Activated naive CD4-positive, alpha-beta T cell treated with anti-CD3 and anti-CD28 coated beads, Interleukin-2, amount 10 ng/mL, durations not matched to agents 7 days and 5 days (primary cell): ENCODE data around the gene RNLS.
A peak's percentile ranks its signal among the peaks of the same experiment; 100 is the strongest.

Experiments
- CTCF ChIA-PET: fragments of 350-600 bp; sonication (Branson Sonifier 250); formaldehyde crosslinking; loops from one replicate; lab custom pipeline; 2021; ENCODE audit warnings: antibody characterized with exemption; lab: Charles Lee
- DNase-seq: peaks from one replicate; pipeline ENCODE4 v3.0.0-alpha.2; 2020
- H3K27ac Mint-ChIP-seq: one replicate; pipeline ENCODE4 v1.8.0; 2021; ENCODE audit warnings: mild to moderate bottlenecking, moderate library complexity, mixed read lengths
- H3K27me3 Mint-ChIP-seq: one replicate; pipeline ENCODE4 v1.8.0; 2021; ENCODE audit warnings: mild to moderate bottlenecking, mixed read lengths
- H3K36me3 Mint-ChIP-seq: one replicate; pipeline ENCODE4 v1.8.0; 2021; ENCODE audit warnings: mixed read lengths
- H3K4me1 Mint-ChIP-seq: one replicate; pipeline ENCODE4 v1.8.0; 2021; ENCODE audit warnings: mixed read lengths
- H3K4me3 Mint-ChIP-seq: one replicate; pipeline ENCODE4 v1.8.0; 2021; ENCODE audit warnings: mild to moderate bottlenecking, moderate library complexity, mixed read lengths
- H3K9me3 Mint-ChIP-seq: one replicate; pipeline ENCODE4 v1.8.0; 2021; ENCODE audit warnings: mixed read lengths

The RNLS gene

DNA sequence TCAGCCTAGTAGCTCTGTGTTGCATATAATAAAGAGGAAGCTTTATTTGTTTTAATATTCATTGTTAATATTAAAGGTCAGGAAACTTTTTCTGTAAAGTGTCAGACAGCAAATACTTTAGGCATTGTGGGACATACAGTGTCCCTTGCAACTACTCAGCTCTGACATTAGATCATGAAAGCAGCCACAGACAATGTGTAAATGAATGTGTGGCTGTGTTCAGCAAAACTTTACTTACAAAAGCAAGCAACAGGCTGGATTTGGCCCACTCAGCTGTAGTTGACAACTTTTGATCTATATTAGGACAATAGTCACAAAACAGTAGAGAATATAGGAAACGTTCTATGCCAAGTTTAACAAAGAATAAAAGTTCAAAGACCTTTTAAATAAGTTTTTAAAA, 173.3 kb downstream of the RNLS start:
- Mint-ChIP-seq H3K36me3 (peaks cover 2% of the 10 kb centered on the region), H3K27me3 (no peaks in the 10 kb centered on the region), H3K4me3 (no peak overlapping the region), H3K4me1 (no peaks in the 10 kb centered on the region), H3K9me3 (no peaks in the 10 kb centered on the region), H3K27ac (no peak overlapping the region)
- DNase-seq = no peak
- CTCF ChIA-PET = no interaction called here

DNA sequence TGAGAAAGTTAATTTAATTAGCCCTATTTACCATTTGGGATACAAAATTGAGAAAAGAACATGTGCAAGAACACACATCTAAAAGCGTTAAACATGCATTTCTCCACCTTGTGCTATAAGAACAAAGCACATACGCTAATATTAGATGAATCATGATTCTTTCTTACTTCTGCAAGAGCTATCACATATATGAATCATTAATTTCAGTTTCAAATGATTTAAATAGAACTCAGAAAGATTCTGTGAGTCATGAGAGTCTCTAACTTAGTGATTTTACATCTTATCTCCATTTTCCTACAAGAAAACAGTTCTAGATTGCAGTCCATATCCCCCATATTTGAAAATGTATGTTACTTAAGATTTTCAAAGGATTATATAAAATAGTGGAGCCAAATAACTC, 173.9 kb downstream of the RNLS start:
- peaks cover 2% of the 10 kb centered on the region for H3K36me3 Mint-ChIP-seq
- CTCF ChIA-PET = no interaction called here
- H3K9me3 Mint-ChIP-seq = no peaks in the 10 kb centered on the region
- DNase-seq = no peak
- no peak overlapping the region for H3K27ac Mint-ChIP-seq
- no peaks in the 10 kb centered on the region for H3K4me1 Mint-ChIP-seq
- no peak overlapping the region for H3K4me3 Mint-ChIP-seq
- H3K27me3 Mint-ChIP-seq = no peaks in the 10 kb centered on the region

DNA sequence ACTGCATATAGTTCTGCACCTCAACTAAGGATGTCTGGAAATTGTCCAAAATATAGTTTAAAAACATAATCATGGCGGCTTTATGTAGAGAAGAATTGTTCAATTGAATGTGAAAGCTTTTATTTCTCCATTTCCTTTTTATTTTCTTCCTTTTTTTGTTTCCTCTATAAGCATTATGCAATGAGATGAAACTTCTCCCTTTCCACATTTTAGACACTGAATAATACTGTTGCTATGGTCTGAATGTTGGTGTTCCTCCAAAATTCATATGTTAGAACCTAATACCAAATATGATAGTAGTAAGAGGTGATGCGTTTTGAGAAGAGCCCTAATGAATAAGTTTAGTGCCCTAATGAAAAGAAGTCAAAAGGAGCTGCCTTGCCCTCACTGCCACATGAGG, 175.0 kb downstream of the RNLS start:
- H3K27ac Mint-ChIP-seq = no peak overlapping the region
- no peak overlapping the region for H3K4me3 Mint-ChIP-seq
- H3K36me3 Mint-ChIP-seq = peaks cover 2% of the 10 kb centered on the region
- H3K27me3 Mint-ChIP-seq = no peaks in the 10 kb centered on the region
- no peaks in the 10 kb centered on the region for H3K4me1 Mint-ChIP-seq
- DNase-seq = no peak
- CTCF ChIA-PET = no interaction called here
- no peaks in the 10 kb centered on the region for H3K9me3 Mint-ChIP-seq

DNA sequence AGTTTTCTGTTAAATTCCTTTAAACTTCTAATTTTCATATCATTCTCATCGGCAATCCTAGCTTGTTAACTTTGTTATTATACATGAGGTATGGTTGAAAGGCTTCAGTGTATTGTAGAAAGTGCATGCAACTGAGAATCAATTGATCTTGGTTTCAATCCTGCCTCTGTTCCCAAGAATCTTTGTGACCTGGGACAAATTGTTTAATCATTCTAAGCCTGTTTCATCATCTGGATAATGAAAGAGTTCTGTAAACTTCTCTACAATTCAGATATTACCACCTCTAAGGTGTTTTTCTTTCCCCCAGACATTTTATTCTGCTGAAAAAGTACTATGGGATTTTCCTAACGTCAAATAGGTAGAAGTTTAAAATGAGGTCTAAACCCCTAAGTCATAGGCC, 179.0 kb downstream of the RNLS start:
- peaks cover 4% of the 10 kb centered on the region for H3K9me3 Mint-ChIP-seq
- H3K36me3 Mint-ChIP-seq = peaks cover 6% of the 10 kb centered on the region
- peaks cover 4% of the 10 kb centered on the region for H3K4me1 Mint-ChIP-seq
- H3K4me3 Mint-ChIP-seq = no peak overlapping the region
- no peak overlapping the region for H3K27ac Mint-ChIP-seq
- DNase-seq = no peak
- CTCF ChIA-PET = interaction anchor here (1.0 kb wide), 1 partner anchor 9 kb away, joined by 3 read pairs; no protein-coding TSS in a partner anchor
- H3K27me3 Mint-ChIP-seq = no peaks in the 10 kb centered on the region

DNA sequence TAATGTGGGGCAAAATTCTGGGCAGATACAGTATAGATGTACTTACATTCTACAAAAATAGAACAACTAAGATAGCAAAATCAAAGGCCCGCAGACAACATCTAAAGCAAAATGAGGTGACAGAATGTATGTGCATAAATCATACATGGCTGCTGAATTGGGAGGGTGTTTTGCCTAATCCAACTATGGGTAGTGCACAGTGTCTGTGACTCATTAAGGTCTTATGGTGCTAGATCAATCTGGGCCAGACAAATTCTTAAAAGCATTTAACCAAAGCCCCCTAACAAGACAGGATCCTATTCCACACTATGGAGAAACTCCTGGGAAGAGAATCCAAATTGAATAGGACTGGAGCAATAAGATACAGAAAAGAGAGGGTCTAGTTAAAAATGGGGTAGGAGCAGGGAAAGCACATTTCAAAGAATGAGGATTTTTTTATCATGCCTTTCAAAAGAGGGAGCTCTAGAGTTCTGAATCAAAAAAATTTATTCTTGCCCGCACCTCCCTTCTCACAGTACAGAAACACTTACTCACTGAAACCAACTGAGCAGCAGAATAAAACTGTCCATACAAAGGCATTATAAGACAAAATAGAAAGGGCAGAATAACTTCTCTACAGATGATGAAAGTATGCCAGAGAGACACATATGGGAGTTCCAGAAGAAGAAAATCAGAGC, 181.3 kb downstream of the RNLS start:
- CTCF ChIA-PET = interaction anchor here (1.3 kb wide), 2 partner anchors 12 to 151 kb away, joined by 4 to 6 read pairs; no protein-coding TSS in a partner anchor
- Mint-ChIP-seq H3K9me3 (peaks cover 20% of the 10 kb centered on the region), H3K4me1 (peaks cover 4% of the 10 kb centered on the region), H3K27me3 (no peaks in the 10 kb centered on the region), H3K27ac (no peak overlapping the region), H3K36me3 (peaks cover 9% of the 10 kb centered on the region), H3K4me3 (no peak overlapping the region)
- no peak for DNase-seq

DNA sequence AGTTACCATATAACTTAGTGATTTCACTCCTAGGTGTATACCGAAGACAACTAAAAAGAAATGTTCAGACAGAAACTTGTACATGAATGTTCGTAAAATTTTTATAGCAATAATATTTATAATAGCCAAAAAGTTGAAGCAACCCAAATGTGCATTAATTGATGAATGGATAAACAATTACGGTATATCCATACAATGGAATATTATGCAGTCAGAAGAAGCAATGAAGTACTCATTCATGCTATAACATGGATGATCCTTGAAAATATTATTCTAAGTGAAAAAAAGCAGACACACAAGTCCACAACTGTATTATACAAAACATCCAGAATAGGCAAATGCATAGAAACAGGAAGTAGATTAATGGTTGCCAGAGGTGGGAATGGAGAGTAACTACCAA, 183.9 kb downstream of the RNLS start:
- no peak overlapping the region for H3K4me3 Mint-ChIP-seq
- DNase-seq = no peak
- H3K36me3 Mint-ChIP-seq = peaks cover 16% of the 10 kb centered on the region
- CTCF ChIA-PET = interaction anchor here (0.8 kb wide), 1 partner anchor 154 kb away, joined by 3 read pairs; no protein-coding TSS in a partner anchor
- no peak overlapping the region for H3K27ac Mint-ChIP-seq
- H3K9me3 Mint-ChIP-seq = peaks cover 38% of the 10 kb centered on the region
- H3K4me1 Mint-ChIP-seq = peaks cover 4% of the 10 kb centered on the region
- H3K27me3 Mint-ChIP-seq = no peaks in the 10 kb centered on the region

DNA sequence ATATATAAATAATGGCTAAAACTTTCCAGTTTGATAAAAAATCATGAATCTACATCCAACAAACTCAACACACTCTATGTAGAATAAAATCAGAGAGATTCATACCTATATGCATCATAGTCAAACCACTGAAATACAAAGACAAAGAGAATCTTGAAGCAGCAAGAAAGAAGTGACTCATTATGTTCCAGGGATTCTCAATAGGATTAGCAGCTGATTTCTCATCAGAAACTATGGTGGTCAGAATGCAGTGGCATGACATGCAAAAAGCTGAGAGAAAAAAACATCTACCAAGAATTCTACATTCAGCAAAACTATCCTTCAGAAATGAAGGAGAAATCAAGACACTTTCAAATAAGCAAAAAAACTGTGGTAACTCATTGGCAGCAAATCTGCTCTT, 187.4 kb downstream of the RNLS start:
- Mint-ChIP-seq H3K4me3 (no peak overlapping the region), H3K36me3 (peaks cover 25% of the 10 kb centered on the region), H3K27ac (no peak overlapping the region), H3K9me3 (peaks cover 49% of the 10 kb centered on the region), H3K4me1 (peaks cover 17% of the 10 kb centered on the region), H3K27me3 (no peaks in the 10 kb centered on the region)
- DNase-seq = no peak
- CTCF ChIA-PET = no interaction called here

DNA sequence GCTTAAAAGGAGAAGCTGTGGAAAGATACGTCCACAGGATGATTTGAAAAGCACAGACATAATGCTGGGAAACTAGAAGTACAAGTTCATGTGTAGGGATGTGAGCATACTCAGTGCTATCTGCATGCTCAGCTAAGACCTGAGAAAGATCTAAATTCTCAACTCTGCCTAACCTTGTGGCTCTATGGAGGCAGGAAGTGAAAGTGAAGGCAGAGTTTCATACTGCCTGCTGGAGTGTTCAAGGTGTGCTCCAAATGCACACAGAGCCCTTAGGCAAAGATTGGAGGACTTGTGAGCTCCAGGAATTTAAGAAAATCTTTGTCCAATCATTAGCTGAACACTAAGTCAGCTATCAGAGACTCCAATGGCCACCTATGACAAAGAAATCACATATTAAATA, 190.9 kb downstream of the RNLS start:
- H3K9me3 Mint-ChIP-seq = peaks cover 33% of the 10 kb centered on the region
- peak overlapping the region; percentile 86 for H3K27ac Mint-ChIP-seq
- H3K4me3 Mint-ChIP-seq = peak overlapping the region; percentile 37
- CTCF ChIA-PET = interaction anchor here (0.7 to 1.6 kb wide), 7 partner anchors 66 to 542 kb away, joined by 3 to 5 read pairs (median 3); partner anchors contain the start of gene RNLS
- peaks cover 17% of the 10 kb centered on the region for H3K4me1 Mint-ChIP-seq
- peaks cover 21% of the 10 kb centered on the region for H3K36me3 Mint-ChIP-seq
- peak; percentile 50 for DNase-seq
- H3K27me3 Mint-ChIP-seq = no peaks in the 10 kb centered on the region

DNA sequence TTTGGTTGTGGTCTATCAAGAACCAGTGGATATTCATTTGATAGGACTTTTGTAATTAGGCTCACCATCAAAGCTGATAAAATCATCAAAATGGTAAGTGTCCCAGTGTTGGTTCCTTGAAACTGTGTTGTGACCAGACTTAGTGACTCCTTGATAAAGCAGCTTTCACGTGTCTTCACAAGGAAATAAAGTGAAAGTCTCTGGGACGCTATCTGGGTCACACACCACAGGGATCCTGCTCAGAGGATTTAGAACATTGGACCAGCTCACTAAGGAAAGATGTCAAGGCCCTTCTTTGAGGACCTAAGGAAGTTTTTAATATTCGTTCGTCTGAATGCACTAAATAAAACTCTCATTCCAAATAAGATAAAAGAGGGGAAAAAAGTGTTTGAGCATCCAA, 193.1 kb downstream of the RNLS start:
- no peak overlapping the region for H3K4me3 Mint-ChIP-seq

DNA sequence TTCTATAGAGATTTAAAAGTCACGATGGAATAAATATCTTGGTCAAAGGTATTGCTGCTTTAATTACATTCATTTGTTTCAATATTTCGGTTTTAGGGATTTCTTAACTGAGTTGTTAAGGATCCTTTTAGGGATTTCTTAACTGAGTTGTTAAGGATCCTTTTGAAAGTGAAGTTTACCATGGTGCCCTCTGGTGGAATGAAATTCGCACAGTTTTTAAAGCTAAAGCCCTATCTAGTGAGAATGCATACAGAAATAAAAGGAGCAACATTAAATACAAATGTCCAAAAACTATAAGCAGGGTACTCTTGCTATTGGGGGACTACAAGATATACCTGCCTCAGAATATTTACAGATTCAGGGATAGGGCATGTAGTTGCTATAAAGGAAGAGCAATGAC, 193.7 kb downstream of the RNLS start:
- CTCF ChIA-PET = interaction anchor here (0.6 to 5.6 kb wide), 23 partner anchors 13 to 571 kb away, joined by 3 to 52 read pairs (median 4); partner anchors contain the start of genes ATAD1, KLLN and PTEN
- Mint-ChIP-seq H3K27me3 (no peaks in the 10 kb centered on the region), H3K9me3 (peaks cover 12% of the 10 kb centered on the region), H3K4me3 (no peak overlapping the region), H3K27ac (no peak overlapping the region), H3K36me3 (peaks cover 12% of the 10 kb centered on the region), H3K4me1 (peaks cover 17% of the 10 kb centered on the region)
- peak; percentile 37 for DNase-seq

More for the DNA sequence above, 193.1 kb downstream of the RNLS start:
- Mint-ChIP-seq H3K36me3 (peaks cover 14% of the 10 kb centered on the region), H3K4me1 (peaks cover 17% of the 10 kb centered on the region), H3K27me3 (no peaks in the 10 kb centered on the region), H3K27ac (no peak overlapping the region), H3K9me3 (peaks cover 15% of the 10 kb centered on the region)
- CTCF ChIA-PET = interaction anchor here (0.6 to 5.6 kb wide), 21 partner anchors 12 to 572 kb away, joined by 3 to 52 read pairs (median 4); partner anchors contain the start of genes ATAD1, KLLN and PTEN
- no peak for DNase-seq

DNA sequence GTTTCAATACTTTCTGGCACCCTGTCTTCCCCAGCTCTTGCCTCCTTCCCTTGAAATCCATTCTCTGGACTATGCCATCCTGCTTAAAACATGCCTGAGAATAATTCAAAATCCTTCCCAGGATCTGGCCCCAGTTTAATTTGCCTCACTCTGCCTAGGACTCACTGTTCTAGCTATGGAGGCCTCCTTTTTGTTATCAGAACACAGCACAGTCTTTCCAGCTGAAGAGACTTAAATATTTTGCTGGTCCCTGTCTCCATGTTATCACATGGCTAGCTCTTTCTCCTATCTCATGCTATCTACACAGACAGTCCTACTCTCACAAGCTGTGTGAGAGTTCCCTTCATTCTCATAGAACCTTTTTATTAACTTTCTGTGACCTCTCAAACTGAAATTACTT, 194.8 kb downstream of the RNLS start:
- CTCF ChIA-PET = interaction anchor here (0.8 to 5.6 kb wide), 13 partner anchors 49 to 528 kb away, joined by 3 to 52 read pairs (median 6); partner anchors contain the start of genes KLLN and PTEN
- no peak overlapping the region for H3K4me3 Mint-ChIP-seq
- peaks cover 6% of the 10 kb centered on the region for H3K9me3 Mint-ChIP-seq
- H3K4me1 Mint-ChIP-seq = peaks cover 25% of the 10 kb centered on the region
- H3K36me3 Mint-ChIP-seq = peaks cover 9% of the 10 kb centered on the region
- H3K27ac Mint-ChIP-seq = no peak overlapping the region
- H3K27me3 Mint-ChIP-seq = no peaks in the 10 kb centered on the region
- DNase-seq = no peak

DNA sequence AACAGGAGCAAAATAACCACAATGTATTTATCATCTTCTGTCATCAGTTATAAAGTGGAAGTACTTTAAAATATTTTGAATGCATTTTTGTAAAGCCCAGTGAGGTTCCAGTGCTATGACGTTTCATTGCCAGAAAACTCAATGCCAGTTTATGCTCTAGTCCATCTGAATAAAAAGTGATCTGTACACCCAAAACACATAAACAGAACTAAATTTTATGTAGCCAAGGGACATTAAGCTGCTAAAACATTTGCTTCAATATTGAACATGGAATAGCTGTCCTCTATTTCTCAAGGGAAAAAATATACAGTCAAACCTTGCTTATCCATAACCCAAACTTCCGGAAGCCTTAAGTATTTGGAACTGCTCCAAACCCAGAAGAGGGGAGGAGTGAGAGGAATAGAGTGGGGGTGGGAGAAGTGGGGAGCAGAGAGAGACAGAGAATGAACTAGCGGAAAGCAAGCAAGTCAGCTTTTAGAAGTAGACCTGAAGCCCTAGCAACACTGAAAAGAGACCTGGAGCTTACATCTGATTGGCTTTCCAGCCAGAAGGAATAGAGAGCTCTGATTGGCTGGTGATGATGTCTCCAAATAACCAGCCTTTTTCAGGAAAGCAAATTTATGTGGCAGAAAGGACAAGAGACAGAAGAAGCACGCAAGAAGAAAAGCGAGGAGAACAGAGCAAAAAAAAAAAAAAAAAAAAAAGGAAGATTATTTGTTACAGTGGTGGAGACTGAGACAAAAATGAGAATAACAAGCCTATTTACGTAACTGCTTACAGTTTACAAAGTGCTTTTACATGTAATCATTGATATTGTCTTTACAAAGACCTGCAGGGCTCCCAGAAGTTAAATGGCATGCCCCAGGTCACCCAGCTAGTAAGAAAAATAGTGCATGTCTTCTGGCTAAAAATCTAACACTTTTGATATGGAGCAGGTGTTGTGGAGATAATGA, 196.0 kb downstream of the RNLS start:
- no peak for DNase-seq
- no peaks in the 10 kb centered on the region for H3K27me3 Mint-ChIP-seq

DNA sequence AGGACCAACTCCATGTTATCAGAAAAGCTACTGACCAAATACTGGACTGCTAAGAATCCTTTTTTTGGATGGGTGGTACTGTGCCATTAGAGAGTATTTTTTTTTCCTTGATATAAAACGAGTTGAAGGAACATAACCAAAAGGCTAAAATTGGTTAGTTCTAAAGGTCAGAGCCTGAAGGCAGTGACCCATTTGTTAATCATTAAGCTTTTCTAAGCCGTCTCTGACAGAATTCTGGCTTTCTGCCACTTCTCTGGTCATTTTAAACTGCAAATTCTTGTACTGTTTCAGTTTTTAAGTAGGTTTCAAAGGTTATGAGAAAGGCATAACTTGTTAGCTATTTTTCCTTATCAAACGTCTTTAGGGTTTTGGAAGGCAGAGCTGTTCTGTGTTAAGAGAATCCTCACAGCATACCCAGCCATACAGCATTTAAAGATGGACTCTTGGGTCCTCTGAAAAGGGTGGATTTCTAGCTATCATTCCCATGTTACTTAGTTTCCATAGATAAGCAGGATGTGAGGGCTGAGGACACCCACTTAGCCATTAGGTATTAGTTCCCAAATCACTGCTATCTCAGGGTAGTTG, 196.8 kb downstream of the RNLS start:
- Mint-ChIP-seq H3K27ac (no peak overlapping the region), H3K4me3 (no peak overlapping the region), H3K36me3 (peaks cover 14% of the 10 kb centered on the region), H3K9me3 (peaks cover 10% of the 10 kb centered on the region), H3K27me3 (no peaks in the 10 kb centered on the region), H3K4me1 (peaks cover 16% of the 10 kb centered on the region)
- no peak for DNase-seq
- CTCF ChIA-PET = interaction anchor here (0.9 to 5.6 kb wide), 3 partner anchors 106 to 526 kb away, joined by 3 to 52 read pairs (median 21); partner anchors contain the start of genes KLLN and PTEN

More for the DNA sequence above, 196.0 kb downstream of the RNLS start:
- Mint-ChIP-seq H3K36me3 (peaks cover 11% of the 10 kb centered on the region), H3K4me3 (no peak overlapping the region), H3K9me3 (peaks cover 9% of the 10 kb centered on the region), H3K4me1 (peaks cover 24% of the 10 kb centered on the region), H3K27ac (no peak overlapping the region)
- CTCF ChIA-PET = interaction anchor here (0.8 to 5.6 kb wide), 9 partner anchors 68 to 527 kb away, joined by 3 to 52 read pairs (median 14); partner anchors contain the start of genes KLLN and PTEN
